Measurements from ENCODE around the gene DCDC2B.

The DCDC2B gene

DNA sequence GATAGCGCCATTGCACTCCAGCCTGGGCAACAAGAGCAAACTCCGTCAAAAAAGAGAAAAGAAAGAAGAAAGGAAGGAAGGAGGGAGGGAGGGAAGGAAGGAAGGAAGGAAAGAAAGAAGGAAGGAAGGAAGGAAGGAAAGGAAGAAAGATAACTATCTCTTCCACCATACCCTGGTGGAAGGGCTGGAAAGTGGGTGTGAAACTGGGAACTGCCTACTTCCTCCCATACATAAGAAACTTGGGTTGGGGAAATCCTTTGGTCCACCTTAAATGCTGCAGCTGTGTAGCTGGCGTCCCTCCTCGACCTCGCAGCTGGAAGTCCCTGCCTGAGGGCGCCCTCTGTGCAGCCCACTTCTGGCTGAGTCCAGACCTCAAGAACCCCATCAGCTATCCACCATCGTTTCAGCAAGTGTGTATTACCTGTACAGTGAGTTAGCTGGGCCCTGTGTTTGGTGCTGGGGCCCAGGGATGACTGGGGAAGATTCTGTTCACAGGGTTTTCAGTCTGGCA is 33.5 kb downstream of the DCDC2B start:
- CTCF ChIA-PET = interaction anchor here (0.9 to 1.2 kb wide), 3 partner anchors 27 to 75 kb away, joined by 3 to 6 read pairs (median 3); no protein-coding TSS in a partner anchor
- TF ChIP-seq, protein P1, sequence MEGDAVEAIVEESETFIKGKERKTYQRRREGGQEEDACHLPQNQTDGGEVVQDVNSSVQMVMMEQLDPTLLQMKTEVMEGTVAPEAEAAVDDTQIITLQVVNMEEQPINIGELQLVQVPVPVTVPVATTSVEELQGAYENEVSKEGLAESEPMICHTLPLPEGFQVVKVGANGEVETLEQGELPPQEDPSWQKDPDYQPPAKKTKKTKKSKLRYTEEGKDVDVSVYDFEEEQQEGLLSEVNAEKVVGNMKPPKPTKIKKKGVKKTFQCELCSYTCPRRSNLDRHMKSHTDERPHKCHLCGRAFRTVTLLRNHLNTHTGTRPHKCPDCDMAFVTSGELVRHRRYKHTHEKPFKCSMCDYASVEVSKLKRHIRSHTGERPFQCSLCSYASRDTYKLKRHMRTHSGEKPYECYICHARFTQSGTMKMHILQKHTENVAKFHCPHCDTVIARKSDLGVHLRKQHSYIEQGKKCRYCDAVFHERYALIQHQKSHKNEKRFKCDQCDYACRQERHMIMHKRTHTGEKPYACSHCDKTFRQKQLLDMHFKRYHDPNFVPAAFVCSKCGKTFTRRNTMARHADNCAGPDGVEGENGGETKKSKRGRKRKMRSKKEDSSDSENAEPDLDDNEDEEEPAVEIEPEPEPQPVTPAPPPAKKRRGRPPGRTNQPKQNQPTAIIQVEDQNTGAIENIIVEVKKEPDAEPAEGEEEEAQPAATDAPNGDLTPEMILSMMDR (IDR thresholded peaks at IDR 0.05; ENCODE audit: insufficient read depth, low read length, missing control alignments) = no peak
- H3K4me3 ChIP-seq (ENCODE audit: low read depth, low read length) = no peak overlapping the region
- DNase-seq (ENCODE audit: low read depth, low spot score) = no peak
- POLR2A ChIA-PET = interaction anchor here (0.6 to 2.7 kb wide), 3 partner anchors 10 to 137 kb away, joined by 3 to 17 read pairs (median 3); partner anchors contain the start of gene MARCKSL1

DNA sequence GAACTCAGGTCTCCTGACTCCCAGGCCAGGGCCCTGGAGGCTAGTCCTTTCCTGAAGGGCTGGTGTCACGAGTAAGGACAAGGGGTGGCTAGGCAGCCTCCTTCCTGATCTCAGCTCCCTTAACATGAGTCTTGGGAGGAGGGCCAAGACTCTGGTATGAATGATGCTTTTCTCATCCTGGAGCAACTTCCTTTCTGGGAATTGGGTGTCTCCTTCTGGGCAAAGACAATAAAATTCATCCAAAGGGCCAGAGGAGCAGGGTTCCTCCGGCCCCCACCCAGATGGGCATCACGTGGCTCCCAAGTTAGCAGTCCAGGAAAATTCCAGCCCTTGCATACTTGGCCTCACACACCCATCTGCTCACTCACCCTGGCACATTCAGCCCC is 38.0 kb downstream of the DCDC2B start, which contains the start of gene FAM167B:
FAM167B (plus strand) TSS at position 335 of the 386 bp plus-strand sequence. CDS start 200 bp downstream, outside the sequence.
- peak; percentile 49 for DNase-seq (ENCODE audit: low read depth, low spot score)
- no peak within 1 kb of the TSS for H3K4me3 ChIP-seq (ENCODE audit: low read depth, low read length)
- ChIA-PET POLR2A (interaction anchor here (0.7 to 1.7 kb wide), 4 partner anchors 11 to 254 kb away, joined by 4 to 6 read pairs (median 4); partner anchors contain the start of gene MARCKSL1), CTCF (interaction anchor here (0.8 to 3.8 kb wide), 10 partner anchors 10 to 58 kb away, joined by 3 to 39 read pairs (median 8); no protein-coding TSS in a partner anchor)
- TF ChIP-seq, protein P1 (IDR thresholded peaks at IDR 0.05; ENCODE audit: insufficient read depth, low read length, missing control alignments) = no peak

DNA sequence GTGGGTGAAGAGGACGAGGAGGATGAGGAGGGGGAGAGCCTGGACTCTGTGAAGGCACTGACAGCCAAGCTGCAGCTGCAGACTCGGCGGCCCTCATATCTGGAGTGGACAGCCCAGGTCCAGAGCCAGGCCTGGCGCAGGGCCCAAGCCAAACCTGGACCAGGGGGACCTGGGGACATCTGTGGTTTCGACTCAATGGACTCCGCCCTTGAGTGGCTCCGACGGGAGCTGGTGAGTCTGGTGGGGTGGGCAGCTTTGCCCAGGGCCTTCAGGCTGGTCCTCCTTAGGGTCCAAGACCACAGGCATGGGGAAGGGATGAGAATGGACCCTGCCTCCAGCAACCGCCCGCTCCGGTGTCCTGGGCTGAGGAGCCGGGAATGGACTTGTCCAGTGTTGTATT is 38.6 kb downstream of the DCDC2B start:
- DNase-seq (ENCODE audit: low read depth, low spot score) = no peak
- ChIA-PET POLR2A (interaction anchor here (1.0 to 1.7 kb wide), 3 partner anchors 11 to 89 kb away, joined by 4 to 6 read pairs (median 5); partner anchors contain the start of gene MARCKSL1), CTCF (interaction anchor here (0.8 to 5.1 kb wide), 14 partner anchors 8 to 57 kb away, joined by 3 to 47 read pairs (median 8); partner anchors contain the start of gene CCDC28B)
- H3K4me3 ChIP-seq (ENCODE audit: low read depth, low read length) = no peak overlapping the region
- TF ChIP-seq, protein P1 (IDR thresholded peaks at IDR 0.05; ENCODE audit: insufficient read depth, low read length, missing control alignments) = no peak

DNA sequence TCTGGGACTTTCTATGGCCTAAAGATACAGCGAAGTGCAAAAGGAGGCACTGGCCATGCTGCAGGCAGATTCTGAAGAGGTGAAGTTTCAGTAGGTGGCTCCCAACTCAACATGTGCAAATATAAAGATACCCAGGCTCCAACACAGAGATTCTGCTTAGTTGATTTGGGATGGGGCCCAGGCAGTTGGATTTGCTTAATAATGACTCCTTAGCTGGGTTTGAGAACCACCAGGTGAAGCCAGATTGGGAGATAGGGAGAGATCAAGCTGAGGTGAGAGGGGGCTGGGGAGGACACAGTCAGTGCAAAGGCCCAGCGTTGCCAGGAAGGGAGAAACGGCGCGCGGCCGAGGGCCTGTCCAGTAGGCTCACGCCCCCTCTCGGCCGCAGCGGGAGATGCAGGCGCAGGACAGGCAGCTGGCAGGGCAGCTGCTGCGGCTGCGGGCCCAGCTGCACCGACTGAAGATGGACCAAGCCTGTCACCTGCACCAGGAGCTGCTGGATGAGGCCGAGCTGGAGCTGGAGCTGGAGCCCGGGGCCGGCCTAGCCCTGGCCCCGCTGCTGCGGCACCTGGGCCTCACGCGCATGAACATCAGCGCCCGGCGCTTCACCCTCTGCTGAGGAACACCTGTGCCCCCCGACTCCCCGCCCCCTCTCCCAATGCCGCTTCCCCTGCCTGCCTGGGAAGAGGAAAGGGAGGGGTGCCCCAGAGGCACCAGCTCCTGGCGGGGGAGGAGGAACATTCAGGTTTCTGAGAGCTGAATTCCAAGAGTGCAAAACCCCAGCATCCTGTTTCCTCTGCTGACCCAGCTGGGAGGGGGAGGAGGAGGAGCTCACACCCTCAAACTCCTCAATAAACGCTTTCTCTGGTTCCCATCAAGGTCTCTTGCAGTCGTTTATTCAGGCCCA is 39.3 kb downstream of the DCDC2B start:
- ChIA-PET CTCF (interaction anchor here (0.7 to 5.1 kb wide), 25 partner anchors 9 to 105 kb away, joined by 3 to 47 read pairs (median 5); partner anchors contain the start of gene CCDC28B), POLR2A (interaction anchor here (0.9 kb wide), 2 partner anchors 12 to 87 kb away, joined by 3 to 5 read pairs; partner anchors contain the start of gene MARCKSL1)
- DNase-seq (ENCODE audit: low read depth, low spot score) = no peak
- H3K4me3 ChIP-seq (ENCODE audit: low read depth, low read length) = no peak overlapping the region
- TF ChIP-seq, protein P1 (IDR thresholded peaks at IDR 0.05; ENCODE audit: insufficient read depth, low read length, missing control alignments) = peak; percentile 92

DNA sequence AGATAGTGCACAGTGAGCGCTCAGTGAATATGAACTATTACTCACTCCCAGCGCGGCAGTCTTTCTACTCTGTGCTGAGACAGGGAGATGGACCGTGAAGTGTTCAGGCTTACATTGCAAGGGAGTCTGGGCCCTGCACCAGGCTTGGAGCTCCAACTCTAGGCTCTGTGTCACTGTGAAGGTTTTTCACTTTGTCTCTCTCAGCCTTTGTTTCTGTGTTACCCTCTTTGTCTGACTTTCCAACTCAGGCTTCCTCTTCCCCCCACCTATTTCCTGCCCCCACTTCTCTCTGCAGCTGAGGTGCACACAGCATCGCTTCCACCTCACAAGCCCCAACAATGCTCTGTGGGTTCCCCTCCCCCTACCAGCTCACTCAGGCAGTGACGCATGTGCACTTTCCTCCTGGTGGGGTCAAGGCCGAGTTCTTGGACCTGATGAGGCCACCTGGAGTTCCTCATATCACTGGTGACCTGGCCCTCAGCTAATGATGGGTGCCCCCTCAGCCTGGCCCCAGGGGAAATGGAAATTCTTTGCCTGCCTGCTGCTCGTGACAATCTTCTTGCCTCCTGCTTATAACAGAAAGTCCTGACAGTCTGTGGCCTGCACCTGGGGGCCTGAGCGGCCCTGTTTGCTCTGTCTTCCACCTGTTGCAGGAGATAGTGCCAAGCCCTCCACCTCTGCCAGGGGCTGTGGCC is 41.1 kb downstream of the DCDC2B start:
- TF ChIP-seq, protein P1 (IDR thresholded peaks at IDR 0.05; ENCODE audit: insufficient read depth, low read length, missing control alignments) = no peak
- POLR2A ChIA-PET = interaction anchor here (0.6 kb wide), 1 partner anchor 81 kb away, joined by 4 read pairs; no protein-coding TSS in a partner anchor
- CTCF ChIA-PET = interaction anchor here (1.0 to 5.1 kb wide), 4 partner anchors 11 to 73 kb away, joined by 3 to 47 read pairs (median 28); no protein-coding TSS in a partner anchor
- no peak overlapping the region for H3K4me3 ChIP-seq (ENCODE audit: low read depth, low read length)
- no peak for DNase-seq (ENCODE audit: low read depth, low spot score)

Data from AG04449 (cell line).